NCI-H345 treated with DMSO at 0.1 percent for 48 hours (cell line): ENCODE results near the gene ARPC5.

Experiments used
- DNase-seq: peaks from one replicate; lab custom pipeline; 2025; ENCODE audit not compliant: unreplicated experiment; lab: John Stamatoyannopoulos, UW

The ARPC5 gene

GRCh38 chr1:183588827-183589226 is 46.8 kb downstream of the ARPC5 start:
- no peak for DNase-seq

GRCh38 chr1:183586926-183587325 is 48.7 kb downstream of the ARPC5 start:
- no peak for DNase-seq

GRCh38 chr1:183586455-183586854 is 49.1 kb downstream of the ARPC5 start:
- no peak for DNase-seq

GRCh38 chr1:183585038-183585437 is 50.5 kb downstream of the ARPC5 start:
- DNase-seq, result no peak

GRCh38 chr1:183584147-183584546 is 51.4 kb downstream of the ARPC5 start:
- DNase-seq, result no peak

GRCh38 chr1:183583466-183583865 is 52.1 kb downstream of the ARPC5 start:
- DNase-seq, result no peak

GRCh38 chr1:183582021-183582713 is 53.4 kb downstream of the ARPC5 start:
- no peak for DNase-seq

- no peak for DNase-seq
These were observed 55.3 kb downstream of the ARPC5 start for GRCh38 chr1:183580281-183580682.

GRCh38 chr1:183578856-183579255 is 56.7 kb downstream of the ARPC5 start:
- no peak for DNase-seq

- DNase-seq, result no peak
These were observed 57.6 kb downstream of the ARPC5 start for GRCh38 chr1:183577897-183578465.

GRCh38 chr1:183576537-183576936 is 59.0 kb downstream of the ARPC5 start:
- DNase-seq, result no peak

- DNase-seq, result no peak
These were observed 60.0 kb downstream of the ARPC5 start for GRCh38 chr1:183575606-183576005.

GRCh38 chr1:183572721-183573120 is 62.9 kb downstream of the ARPC5 start:
- no peak for DNase-seq

GRCh38 chr1:183571678-183572268 is 63.8 kb downstream of the ARPC5 start:
- DNase-seq, result no peak
